IMR-90 (cell line): ENCODE data around the gene AVPR1B. TPM values are rescaled to one million over a fixed set of nuclear protein-coding genes. Genes with fewer than 3 reads are reported as not detected.
A peak's percentile ranks its signal among the peaks of the same experiment; 100 is the strongest.

Experiments used
- ATAC-seq: fragments of 200-7000 bp; cut with Tn5 transposase; 2 replicates; pipeline ENCODE4 v1.9.1; 2020; ENCODE audit warnings: low read depth, mild to moderate bottlenecking, moderate library complexity
- BruUV-seq: library from RNA; stranded (reverse); fragments of 400-500 nt; replicated peaks from 2 replicates; lab custom pipeline; 2021; lab: Mats Ljungman, UMichigan
- CTCF ChIA-PET: fragments of 300-600 bp; formaldehyde crosslinking; extraction: SDS; loops from one replicate; lab custom pipeline; 2021; ENCODE audit warnings: antibody characterized with exemption; lab: Yijun Ruan, JAX
- POLR2A ChIA-PET: fragments of 300-600 bp; sonication (Branson Sonifier 250); formaldehyde crosslinking; loops from one replicate; lab custom pipeline; 2022; ENCODE audit warnings: antibody characterized with exemption; ENCODE audit not compliant: unreplicated experiment; lab: Charles Lee
- DNase-seq: peaks from one replicate; pipeline ENCODE4 v3.0.0; 2013
- H2AFZ ChIP-seq: replicated peaks from 2 replicates; pipeline ENCODE3; 2013; ENCODE audit warnings: low read length, mild to moderate bottlenecking; ENCODE audit not compliant: poor library complexity
- H2AK5ac ChIP-seq: 2 replicates; pipeline ENCODE4 v1.6.1; 2013; ENCODE audit warnings: low read depth, low read length, inconsistent platforms
- H2AK9ac ChIP-seq: replicated peaks from 2 replicates; pipeline ENCODE3; 2013; ENCODE audit warnings: mild to moderate bottlenecking, low read depth, low read length, moderate library complexity; ENCODE audit not compliant: poor library complexity
- H2BK120ac ChIP-seq: 2 replicates; pipeline ENCODE4 v1.6.1; 2013; ENCODE audit warnings: low read depth, low read length, inconsistent platforms
- H2BK15ac ChIP-seq: 3 replicates; pipeline ENCODE4 v1.6.1; 2013; ENCODE audit warnings: low read depth, low read length, inconsistent platforms
- H2BK20ac ChIP-seq: 2 replicates; pipeline ENCODE4 v1.6.1; 2013; ENCODE audit warnings: low read depth, mild to moderate bottlenecking, inconsistent platforms, low read length, moderate library complexity
- H2BK5ac ChIP-seq: 2 replicates; pipeline ENCODE4 v1.6.1; 2013; ENCODE audit warnings: mild to moderate bottlenecking, low read depth, low read length, inconsistent platforms; ENCODE audit not compliant: poor library complexity, severe bottlenecking
- H3K14ac ChIP-seq: replicated peaks from 2 replicates; pipeline ENCODE4 v1.6.1; 2013; ENCODE audit warnings: low read depth, low read length, inconsistent platforms
- H3K18ac ChIP-seq: 2 replicates; pipeline ENCODE4 v1.6.1; 2013; ENCODE audit warnings: low read depth, low read length, control low read depth
- H3K23ac ChIP-seq: 2 replicates; pipeline ENCODE4 v1.6.1; 2013; ENCODE audit warnings: low read depth, low read length, inconsistent platforms
- H3K27ac ChIP-seq: 2 replicates; pipeline ENCODE4 v1.5.1; 2013; ENCODE audit warnings: mild to moderate bottlenecking, control low read depth, low read length; ENCODE audit not compliant: insufficient read depth
- H3K27me3 ChIP-seq: 2 replicates; pipeline ENCODE4 v1.6.1; 2013; ENCODE audit warnings: low read length; ENCODE audit not compliant: control insufficient read depth, insufficient read depth
- H3K36me3 ChIP-seq: 2 replicates; pipeline ENCODE4 v1.6.1; 2013; ENCODE audit warnings: low read length, mixed read lengths; ENCODE audit not compliant: control insufficient read depth, insufficient read depth
- H3K4ac ChIP-seq: 2 replicates; pipeline ENCODE4 v1.6.1; 2013; ENCODE audit warnings: low read depth, low read length, inconsistent platforms
- H3K4me1 ChIP-seq: 2 replicates; pipeline ENCODE4 v1.6.1; 2013; ENCODE audit warnings: low read length, mixed read lengths; ENCODE audit not compliant: control insufficient read depth, insufficient read depth
- H3K4me2 ChIP-seq: 2 replicates; pipeline ENCODE4 v1.6.1; 2013; ENCODE audit warnings: low read depth, mild to moderate bottlenecking, control low read depth, low read length, moderate library complexity
- H3K4me3 ChIP-seq: 2 replicates; pipeline ENCODE4 v1.5.1; 2013; ENCODE audit warnings: low read depth, mild to moderate bottlenecking, control low read depth, low read length, moderate library complexity; ENCODE audit not compliant: insufficient read depth
- H3K56ac ChIP-seq: 2 replicates; pipeline ENCODE4 v1.6.1; 2013; ENCODE audit warnings: low read length, inconsistent platforms; ENCODE audit not compliant: insufficient read depth; ENCODE audit errors: extremely low read depth
- H3K79me1 ChIP-seq, 2 experiments: 2 replicates each; pipeline ENCODE4 v1.6.1; 2013; ENCODE audit warnings: low read length in 2 of 2, inconsistent platforms in 1 of 2, low read depth in 1 of 2
- H3K9ac ChIP-seq: 2 replicates; pipeline ENCODE4 v1.6.1; 2013; ENCODE audit warnings: low read depth, low read length, control low read depth
- H3K9me1 ChIP-seq: 2 replicates; pipeline ENCODE4 v1.6.1; 2013; ENCODE audit warnings: low read length, inconsistent platforms; ENCODE audit not compliant: insufficient read depth
- H3K9me3 ChIP-seq: 2 replicates; pipeline ENCODE4 v1.6.1; 2013; ENCODE audit warnings: low read length; ENCODE audit not compliant: control insufficient read depth, insufficient read depth
- H4K20me1 ChIP-seq: 2 replicates; pipeline ENCODE4 v1.6.1; 2013; ENCODE audit warnings: low read length, inconsistent platforms; ENCODE audit not compliant: insufficient read depth
- H4K5ac ChIP-seq: 2 replicates; pipeline ENCODE4 v1.6.1; 2013; ENCODE audit warnings: mild to moderate bottlenecking, low read depth, low read length, control low read depth
- H4K8ac ChIP-seq, 2 experiments: 2 replicates each; pipeline ENCODE4 v1.6.1; 2013; ENCODE audit warnings: low read depth in 2 of 2, low read length in 2 of 2, control low read depth in 1 of 2, inconsistent platforms in 1 of 2
- H4K91ac ChIP-seq: 2 replicates; pipeline ENCODE4 v1.6.1; 2013; ENCODE audit warnings: low read depth, low read length, inconsistent platforms; ENCODE audit not compliant: insufficient read depth
- BHLHE40 ChIP-seq: fragments of 150-350 bp; IDR thresholded peaks from 2 replicates; pipeline ENCODE4 v1.6.1; 2016; ENCODE audit warnings: mild to moderate bottlenecking, low read depth, low read length
- CEBPB ChIP-seq: IDR thresholded peaks from 2 replicates; pipeline ENCODE4 v1.6.1; 2012; ENCODE audit warnings: low read depth, low read length, improper control_type of control experiment
- CHD1 ChIP-seq: IDR thresholded peaks from 2 replicates; pipeline ENCODE4 v1.6.1; 2012; ENCODE audit warnings: low read depth, low read length, improper control_type of control experiment
- CTCF ChIP-seq: conservative IDR thresholded peaks from 2 replicates; pipeline ENCODE4 v1.5.1; 2012; ENCODE audit warnings: mild to moderate bottlenecking, low read depth, low read length, improper control_type of control experiment
- ELK1 ChIP-seq: fragments of 150-350 bp; IDR thresholded peaks from 2 replicates; pipeline ENCODE4 v1.6.1; 2016; ENCODE audit warnings: low read depth, mild to moderate bottlenecking, low read length, moderate library complexity, borderline replicate concordance
- MAFK ChIP-seq: IDR thresholded peaks from 2 replicates; pipeline ENCODE4 v1.6.1; 2012; ENCODE audit warnings: low read depth, low read length, improper control_type of control experiment
- MAZ ChIP-seq: IDR thresholded peaks from 2 replicates; pipeline ENCODE4 v1.6.1; 2012; ENCODE audit warnings: low read depth, mild to moderate bottlenecking, low read length, improper control_type of control experiment, moderate library complexity, borderline replicate concordance
- MXI1 ChIP-seq: IDR thresholded peaks from 2 replicates; pipeline ENCODE4 v1.6.1; 2012; ENCODE audit warnings: low read depth, mild to moderate bottlenecking, low read length, moderate library complexity, borderline replicate concordance
- RAD21 ChIP-seq: IDR thresholded peaks from 2 replicates; pipeline ENCODE4 v1.6.1; 2012; ENCODE audit warnings: low read length, improper control_type of control experiment
- RCOR1 ChIP-seq: IDR thresholded peaks from 2 replicates; pipeline ENCODE4 v1.6.1; 2012; ENCODE audit warnings: mild to moderate bottlenecking, low read length, improper control_type of control experiment; ENCODE audit not compliant: insufficient replicate concordance
- RFX5 ChIP-seq: IDR thresholded peaks from 2 replicates; pipeline ENCODE4 v1.8.0; 2012; ENCODE audit warnings: low read depth, mild to moderate bottlenecking, low read length, moderate library complexity
- SMC3 ChIP-seq: fragments of 150-350 bp; IDR thresholded peaks from 2 replicates; pipeline ENCODE4 v1.6.1; 2016; ENCODE audit warnings: low read depth, mild to moderate bottlenecking, antibody characterized with exemption, low read length, moderate library complexity
- USF2 ChIP-seq: fragments of 150-350 bp; IDR thresholded peaks from 2 replicates; pipeline ENCODE4 v1.6.1; 2017; ENCODE audit warnings: mild to moderate bottlenecking, antibody characterized with exemption, low read length, low read depth
- WGBS, 2 experiments: methylation state at CpG; one replicate each; pipeline versions ENCODE4 v1.1.5 to v1.1.7; 2013; ENCODE audit warnings: missing lambda C conversion rate in 2 of 2; ENCODE audit not compliant: insufficient read length in 1 of 2; ENCODE audit errors: extremely low coverage in 2 of 2; 5-methylcytosine and 5-hydroxymethylcytosine counted together
- dilution Hi-C: fragments of 300-500 bp; cut with HindIII; formaldehyde crosslinking; loops from one replicate; pipeline ENCODE4 v1.14.3; 2018; ENCODE audit warnings: low sequenced_read_pairs; ENCODE audit not compliant: unreplicated experiment
- in situ Hi-C: fragments of 300-500 bp; cut with MboI; formaldehyde crosslinking; loops from 3 replicates; pipeline ENCODE4 v1.14.3; 2019; ENCODE audit warnings: low sequenced_read_pairs, inconsistent platforms, mixed read lengths
- intact Hi-C: fragments of 100-400 bp; cut with micrococcal nuclease; formaldehyde crosslinking; loops from 2 replicates; pipeline ENCODE4 v1.10.0; 2022
- polyA plus RNA-seq, 3 experiments: library from polyadenylated mRNA; depleted of rRNA; stranded (reverse); fragments of >200 nt; gene quantifications; 2 replicates each; pipeline ENCODE4 v1.2.3, GENCODE V29; 2012; ENCODE audit warnings: low replicate concordance in 1 of 3
- total RNA-seq: library from RNA; depleted of rRNA; stranded (reverse); fragments of >200 nt; gene quantifications from 2 replicates; pipeline ENCODE4 v1.2.3, GENCODE V29; 2012

The AVPR1B gene
- total and polyA plus RNA-seq, 2 of the 4 experiments (the other 2 are of a cell fraction) = not detected

GRCh38 chr1:206106328-206107167 lies 10.6 kb downstream of the AVPR1B start:
- Histone ChIP-seq H2AK5ac (no peak overlapping the region), H3K4ac (no peak overlapping the region), H3K79me1 (no peaks in the 10 kb centered on the region), H3K4me1 (no peaks in the 10 kb centered on the region), H3K9me1 (no peaks in the 10 kb centered on the region), H3K4me3 (no peak overlapping the region), H3K56ac (no peak overlapping the region), H2AFZ (peak overlapping the region; percentile 28), H2BK15ac (no peak overlapping the region), H4K5ac (no peak overlapping the region), H3K27ac (no peak overlapping the region), H4K20me1 (no peaks in the 10 kb centered on the region), H2BK5ac (no peak overlapping the region), H4K91ac (no peak overlapping the region), H3K27me3 (peaks cover 36% of the 10 kb centered on the region), H3K4me2 (no peak overlapping the region), H2BK120ac (no peak overlapping the region), H2AK9ac (no peak overlapping the region), H3K18ac (no peak overlapping the region), H4K8ac (no peak overlapping the region), H3K36me3 (no peaks in the 10 kb centered on the region), H3K9me3 (no peaks in the 10 kb centered on the region), H2BK20ac (no peak overlapping the region), H3K9ac (no peak overlapping the region), H3K14ac (no peak overlapping the region), H3K23ac (no peak overlapping the region)
- TF ChIP-seq CTCF = peak; percentile 92
- no peak for TF ChIP-seq ELK1
- no peak for TF ChIP-seq RFX5
- TF ChIP-seq RAD21 = peak; percentile 90
- TF ChIP-seq USF2 = no peak
- TF ChIP-seq MAZ = no peak
- TF ChIP-seq CEBPB = no peak
- TF ChIP-seq CHD1 = no peak
- no peak for TF ChIP-seq RCOR1
- no peak for TF ChIP-seq BHLHE40
- TF ChIP-seq MAFK = no peak
- TF ChIP-seq MXI1 = no peak
- TF ChIP-seq SMC3 = peak; percentile 94
- ATAC-seq (peak; percentile 97), DNase-seq (peak; percentile 79)
- CTCF ChIA-PET = interaction anchor here (0.6 to 2.6 kb wide), 13 partner anchors 10 to 129 kb away, joined by 3 to 34 read pairs (median 4); no protein-coding TSS in a partner anchor
- dilution Hi-C loops = no loop called here
- intact Hi-C loops = loop anchor here (1.0 to 10.0 kb wide), 5 partner anchors 76 to 452 kb away; no protein-coding TSS in a partner anchor
- 79% methylated on average over 2 of the region's 8 CpGs; no CpG with 5 or more reads in 1 of the 2 experiments for WGBS, 2 experiments
- BruUV-seq = no TSS peak
- POLR2A ChIA-PET = no interaction called here
- in situ Hi-C loops = loop anchor here (10.0 to 25.0 kb wide), 2 partner anchors 312 to 444 kb away; no protein-coding TSS in a partner anchor
